ENCODE measurements around the gene KRT33A. TPM values are rescaled to one million over a fixed set of nuclear protein-coding genes. Genes with fewer than 3 reads are reported as not detected.
"Not testable (repeated sequence)": the region's sequence is repeated elsewhere in the genome, so short reads cannot be mapped to it uniquely, and the experiment has no call there.

The KRT33A gene
- polyA plus RNA-seq, 12 donors: not detected

DNA sequence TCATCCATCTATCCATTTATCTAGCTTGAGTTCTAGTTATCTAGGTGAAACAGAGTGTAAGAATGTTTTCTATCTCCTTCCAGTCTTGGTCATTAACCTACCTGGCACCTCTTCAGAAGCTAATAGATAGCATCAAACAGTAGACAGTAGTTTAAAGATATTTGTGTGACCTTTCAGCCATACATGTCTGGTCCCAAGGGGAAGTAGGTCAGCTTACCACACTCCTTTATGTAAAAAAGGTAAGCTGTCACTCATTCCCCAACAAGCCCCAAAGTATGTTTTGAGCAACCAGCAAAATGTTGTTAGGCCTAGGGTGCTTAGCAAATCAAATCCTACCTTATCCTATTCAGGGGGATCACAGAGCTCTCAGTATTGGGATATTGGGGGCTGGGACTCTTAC is 15.4 kb upstream of the KRT33A start:
- no peak for DNase-seq

DNA sequence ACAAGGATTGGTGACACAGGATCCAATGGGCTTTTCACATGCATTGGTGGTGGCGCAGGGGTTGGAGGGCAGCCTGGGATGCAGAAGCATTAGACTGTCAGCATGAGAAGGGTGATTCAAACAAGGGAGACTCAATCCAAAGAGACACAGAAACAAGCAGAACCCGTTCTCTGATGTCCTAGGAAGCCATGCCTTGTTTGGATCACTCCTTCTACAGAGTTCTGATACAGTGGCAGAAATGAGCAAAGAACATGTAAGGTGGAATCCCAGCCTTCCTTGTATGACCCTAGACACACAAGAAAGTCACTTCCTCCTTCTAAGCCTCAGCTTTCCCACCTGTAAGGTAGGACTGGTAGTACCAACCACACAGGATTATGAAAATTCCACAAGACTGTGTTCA is 13.3 kb upstream of the KRT33A start:
- no peak for DNase-seq

DNA sequence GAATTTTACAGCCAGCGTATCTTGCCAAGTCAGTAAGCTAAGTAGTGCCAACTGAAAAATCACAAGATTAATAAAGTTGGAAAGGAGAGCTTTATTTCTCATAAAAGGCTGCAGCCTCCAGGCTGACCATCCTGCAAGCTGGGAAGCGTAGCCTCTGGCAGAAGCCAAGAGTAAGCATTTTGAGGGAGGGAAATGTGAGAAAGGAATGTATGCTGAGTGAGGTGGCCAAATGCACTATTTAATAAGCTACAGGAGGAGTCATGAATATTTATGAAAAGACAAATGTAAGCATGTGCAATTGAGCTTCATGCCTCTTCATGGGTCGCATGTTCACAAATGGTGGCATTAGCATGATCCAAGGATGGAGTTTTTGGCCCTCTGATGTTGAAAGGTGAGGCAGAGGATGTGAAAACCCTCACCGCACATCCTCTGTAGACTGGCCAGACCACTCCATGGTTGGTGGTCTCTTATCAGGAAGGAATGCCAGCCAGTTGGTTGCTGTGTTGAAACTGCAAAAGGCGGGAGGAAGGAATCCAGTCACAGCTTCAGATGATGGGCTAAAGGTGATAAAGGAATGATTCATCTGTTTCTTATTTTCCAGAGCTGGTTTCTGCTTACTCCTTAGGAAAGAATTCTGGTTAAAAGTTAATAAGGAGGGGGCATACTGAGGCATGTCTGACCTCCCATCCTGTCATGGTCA is 9.8 kb upstream of the KRT33A start:
- no peak for DNase-seq

DNA sequence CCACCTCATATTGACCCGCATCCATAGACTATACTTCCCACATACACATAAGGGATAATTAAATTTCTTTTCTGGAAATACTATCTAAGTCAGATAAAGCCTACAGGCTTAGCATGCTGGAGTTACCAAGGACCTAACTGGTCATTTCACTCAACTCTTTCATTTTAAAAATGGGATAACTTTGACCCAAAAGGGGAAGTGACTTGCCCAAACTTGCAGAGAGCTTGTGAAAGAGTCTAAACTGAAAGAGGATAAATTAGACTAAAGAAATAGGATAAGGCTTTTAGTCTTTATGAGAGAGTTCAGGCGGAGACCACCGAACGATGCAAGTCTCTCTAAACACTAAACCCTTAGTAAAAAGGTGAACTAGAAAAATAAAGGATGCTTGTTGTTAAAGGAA is 3.9 kb upstream of the KRT33A start:
- no peak for DNase-seq

DNA sequence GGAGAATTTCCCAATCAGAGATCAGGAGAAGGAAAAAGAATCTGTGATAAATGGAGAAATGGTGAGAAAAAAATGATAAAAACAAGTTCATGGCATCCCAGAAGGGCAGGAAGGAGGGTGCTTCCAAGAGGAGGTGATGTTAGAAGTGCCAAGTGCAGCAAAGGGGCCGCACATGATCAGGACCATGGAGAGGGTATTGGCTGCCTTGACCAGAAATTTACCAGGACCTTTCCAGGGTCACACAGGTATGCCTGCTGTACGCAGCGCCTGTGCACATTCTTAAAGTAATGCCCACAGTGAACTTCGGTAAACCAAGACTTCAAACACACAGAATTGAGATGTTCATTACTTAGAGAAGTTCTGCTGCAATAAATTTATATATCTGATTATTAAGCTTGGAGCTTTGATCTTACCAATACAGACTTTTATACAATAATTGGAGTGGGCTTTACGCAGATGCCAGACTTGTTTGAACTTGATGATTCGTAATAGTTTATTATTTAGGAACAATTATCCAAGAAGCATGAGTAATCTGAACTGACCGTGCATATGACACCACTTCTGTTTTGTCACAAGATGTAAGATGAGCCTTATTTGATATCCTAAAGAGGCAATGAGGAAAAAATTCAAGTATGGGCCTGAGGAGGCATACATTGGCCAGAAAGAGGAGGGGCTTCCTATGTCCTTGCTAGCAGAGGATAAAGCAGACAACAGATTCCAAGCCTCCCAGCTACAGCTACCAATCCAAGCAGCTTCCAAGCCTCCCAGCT is 2.2 kb upstream of the KRT33A start:
- no peak for DNase-seq

DNA sequence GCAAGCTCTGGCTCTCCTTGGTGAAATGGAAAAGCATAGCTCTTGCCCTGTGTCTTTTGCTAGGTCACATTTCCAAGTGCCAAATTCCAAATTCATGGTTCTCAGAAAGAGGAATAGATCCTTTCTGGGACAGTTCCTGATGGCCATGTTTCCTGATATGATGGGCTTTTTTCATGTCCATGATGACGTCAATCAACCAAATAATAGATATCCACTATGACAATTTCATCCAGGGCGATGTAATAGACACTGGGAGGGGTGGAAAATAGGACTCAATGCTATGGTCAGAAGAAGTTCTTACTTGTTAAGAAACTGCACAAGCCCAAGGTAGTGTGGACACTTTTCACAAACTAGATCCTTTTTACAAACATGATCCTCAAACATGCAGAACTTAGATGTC is 549 bp upstream of the KRT33A start:
- no peak for DNase-seq

DNA sequence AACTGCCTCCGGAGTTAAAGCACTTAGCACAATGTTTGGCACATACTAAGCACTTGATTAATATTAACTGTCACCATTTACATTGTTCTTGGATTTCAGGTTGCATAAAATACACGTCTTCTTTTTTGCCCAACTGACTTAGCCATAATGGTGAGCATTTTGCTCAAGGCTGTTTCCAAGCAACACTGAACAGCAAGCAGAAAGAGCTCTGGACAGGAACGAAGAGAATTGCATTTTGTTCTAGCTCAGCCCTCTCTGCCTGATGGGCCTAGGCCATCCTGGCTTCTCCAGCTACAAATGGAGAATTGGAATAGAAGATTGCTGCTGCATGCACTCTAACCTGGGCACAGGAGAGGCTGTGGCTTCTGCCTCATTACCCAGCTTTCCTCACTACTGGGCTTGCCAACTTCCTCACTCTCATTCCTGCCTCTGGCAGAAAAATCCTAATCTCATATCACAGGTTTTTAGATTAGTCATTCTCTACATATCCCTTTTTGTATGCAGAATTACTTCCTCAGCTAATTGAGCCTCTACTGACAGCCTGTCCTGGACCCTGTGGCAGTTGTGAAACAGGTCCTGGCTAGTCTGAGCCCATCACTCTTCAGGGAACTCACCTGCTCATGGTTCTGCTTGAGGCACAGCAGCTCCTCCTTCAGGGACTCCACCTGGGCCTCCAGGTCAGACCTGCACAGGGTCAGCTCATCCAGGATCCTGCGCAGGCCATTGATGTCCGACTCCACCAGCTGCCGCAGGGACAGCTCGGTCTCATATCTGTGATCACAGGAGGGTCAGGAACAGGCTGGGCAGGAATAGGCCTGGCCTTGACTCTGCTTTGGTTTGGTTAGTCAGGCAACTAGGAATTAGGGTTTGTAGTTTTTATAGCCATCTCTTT is 2.5 kb downstream of the KRT33A start:
- no peak for DNase-seq

DNA sequence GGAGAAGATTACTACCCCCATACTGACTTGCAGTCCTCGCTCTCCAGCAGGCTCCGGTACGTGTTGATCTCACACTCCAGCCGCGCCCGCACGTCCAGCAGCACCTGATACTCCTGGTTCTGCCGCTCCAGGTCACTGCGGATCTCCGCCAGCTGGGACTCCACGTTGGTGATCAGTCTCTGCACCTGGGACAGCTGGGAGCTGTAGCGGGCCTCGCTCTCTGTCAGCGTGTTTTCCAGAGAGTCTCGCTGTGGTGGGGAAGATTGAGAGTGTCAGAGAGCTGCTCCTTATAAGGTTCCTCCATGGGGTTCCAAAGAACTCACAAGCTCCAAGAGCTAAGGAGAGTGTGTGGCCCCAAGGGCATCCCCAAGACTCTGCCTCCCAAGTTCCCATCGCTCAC is 4.2 kb downstream of the KRT33A start:
- not testable (repeated sequence) for DNase-seq

DNA sequence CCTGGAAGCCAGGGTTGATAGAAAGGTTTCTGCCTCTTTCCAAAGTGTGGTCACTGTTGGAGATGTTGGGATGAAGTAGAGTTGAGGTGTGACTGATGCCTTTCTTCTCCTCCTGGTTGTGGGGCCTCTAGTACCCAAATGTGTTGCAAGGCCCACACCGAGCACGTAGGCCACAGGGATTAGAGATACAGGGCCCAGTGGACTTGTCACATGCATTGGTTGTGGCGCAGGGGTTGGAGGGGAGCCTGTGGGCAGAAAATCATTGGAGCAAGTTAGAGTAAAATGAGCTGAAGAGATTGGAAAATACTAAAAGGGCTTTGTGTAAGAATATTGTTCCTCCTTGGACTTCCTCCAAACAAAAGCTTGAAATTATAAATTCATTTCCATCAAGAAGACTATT is 4.6 kb downstream of the KRT33A start:
- DNase-seq: no peak

DNA sequence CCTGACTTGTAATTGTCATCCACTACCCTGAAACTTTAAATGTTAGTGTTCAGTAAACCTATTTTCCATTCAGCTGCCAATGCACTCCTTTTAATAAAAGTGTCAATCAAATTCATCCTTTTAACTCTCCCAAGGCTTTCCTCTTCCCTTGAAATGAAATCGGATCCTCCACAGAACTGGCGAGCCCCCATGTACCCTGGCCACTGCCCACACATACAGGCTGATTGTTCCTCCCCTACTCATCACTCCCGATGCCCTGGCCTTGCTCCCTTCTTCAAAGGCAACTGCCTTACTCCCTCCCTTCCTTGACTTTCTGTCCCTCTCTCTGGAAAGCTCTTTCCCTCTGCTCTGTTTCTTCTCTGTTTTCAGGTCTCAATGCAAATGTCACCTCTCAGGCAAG is 7.6 kb downstream of the KRT33A start:
- DNase-seq: no peak

DNA sequence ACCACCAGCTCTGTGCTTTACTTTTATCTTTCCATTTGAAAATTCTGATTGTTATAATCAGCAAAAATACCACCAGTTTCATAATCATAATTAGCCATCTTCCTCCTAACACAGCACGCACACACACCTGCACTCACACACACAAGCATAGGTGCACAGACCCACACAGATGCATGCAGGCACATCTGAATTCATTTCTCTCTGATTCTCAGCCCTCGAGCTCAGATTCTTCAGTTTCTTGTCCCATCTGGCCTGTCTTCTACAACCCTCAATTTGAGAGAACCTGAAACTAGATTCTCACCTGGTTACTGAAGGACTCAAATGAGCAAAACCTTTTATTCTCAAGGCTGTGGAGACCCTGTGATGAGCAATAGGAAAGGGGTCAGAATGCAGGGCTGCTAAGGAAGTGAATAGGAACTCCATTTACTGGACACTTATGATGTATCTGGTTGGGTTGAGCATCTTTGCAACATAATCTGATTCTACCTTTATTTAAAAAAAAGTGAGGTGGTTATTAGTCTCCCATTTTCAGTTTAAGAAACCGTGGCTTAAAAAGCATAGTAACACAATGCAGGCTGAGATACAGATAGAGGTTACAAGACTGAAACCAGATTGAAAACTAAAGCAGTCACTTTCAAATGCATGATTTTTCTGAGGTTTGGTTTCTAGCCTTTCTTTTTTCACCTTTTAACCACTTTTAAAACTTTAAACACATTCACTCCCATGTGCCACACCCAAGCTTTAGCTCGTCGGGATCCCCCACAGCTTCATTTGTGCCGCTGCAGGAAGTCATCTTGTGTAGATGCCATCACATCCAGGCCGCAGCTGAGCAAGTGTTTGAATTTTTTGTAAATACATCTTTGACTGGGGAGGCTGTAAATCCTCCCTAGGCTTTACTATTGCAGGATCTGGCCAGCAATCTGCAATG is 9.4 kb downstream of the KRT33A start:
- no peak for DNase-seq

DNA sequence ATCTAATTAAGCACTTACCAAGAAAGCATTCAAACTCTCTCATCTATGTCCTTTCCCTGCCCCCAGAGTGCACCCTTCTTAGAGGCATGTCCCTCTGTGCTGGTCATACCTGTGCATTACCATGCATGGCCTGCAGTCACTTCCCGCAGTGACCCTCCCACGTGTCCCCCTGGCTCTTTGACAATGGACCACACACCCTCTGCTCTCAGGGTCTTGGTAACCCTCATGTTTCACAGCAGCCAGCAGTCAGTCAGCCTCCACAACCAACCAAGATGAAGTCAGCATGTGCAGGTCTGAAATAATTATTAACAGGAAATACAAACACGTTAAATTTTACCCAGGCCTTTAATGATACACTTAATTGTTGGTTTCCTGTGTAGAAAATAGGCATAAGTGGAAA is 10.1 kb downstream of the KRT33A start:
- DNase-seq: no peak

DNA sequence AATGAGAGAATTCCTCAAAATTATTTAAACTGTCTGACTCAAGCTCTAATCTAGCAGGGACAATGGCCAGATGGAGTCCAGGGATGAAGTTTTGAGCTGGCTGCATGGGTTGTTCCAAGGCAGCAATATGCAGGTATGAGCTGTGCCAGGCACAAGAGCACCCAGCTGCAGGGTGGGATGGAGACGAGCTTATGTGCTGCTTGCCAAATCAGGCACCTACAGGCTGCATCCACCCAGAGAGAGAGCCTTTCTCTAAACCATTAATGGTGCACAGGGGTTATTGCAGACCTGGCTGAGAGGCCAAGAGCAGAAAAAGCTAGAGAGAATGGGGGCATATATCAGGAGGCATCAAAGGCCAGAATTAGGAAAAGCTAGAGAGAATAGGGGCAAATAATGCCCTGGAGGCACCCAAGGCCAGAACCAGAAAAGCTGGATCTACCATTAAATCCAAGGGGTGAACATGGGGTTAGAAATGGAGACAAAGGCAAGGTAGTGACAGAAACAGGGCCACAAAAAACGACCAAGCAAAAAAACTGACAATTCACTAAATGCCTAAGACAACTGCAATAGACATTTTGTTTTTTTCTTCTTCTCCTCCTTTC is 11.0 kb downstream of the KRT33A start:
- no peak for DNase-seq

DNA sequence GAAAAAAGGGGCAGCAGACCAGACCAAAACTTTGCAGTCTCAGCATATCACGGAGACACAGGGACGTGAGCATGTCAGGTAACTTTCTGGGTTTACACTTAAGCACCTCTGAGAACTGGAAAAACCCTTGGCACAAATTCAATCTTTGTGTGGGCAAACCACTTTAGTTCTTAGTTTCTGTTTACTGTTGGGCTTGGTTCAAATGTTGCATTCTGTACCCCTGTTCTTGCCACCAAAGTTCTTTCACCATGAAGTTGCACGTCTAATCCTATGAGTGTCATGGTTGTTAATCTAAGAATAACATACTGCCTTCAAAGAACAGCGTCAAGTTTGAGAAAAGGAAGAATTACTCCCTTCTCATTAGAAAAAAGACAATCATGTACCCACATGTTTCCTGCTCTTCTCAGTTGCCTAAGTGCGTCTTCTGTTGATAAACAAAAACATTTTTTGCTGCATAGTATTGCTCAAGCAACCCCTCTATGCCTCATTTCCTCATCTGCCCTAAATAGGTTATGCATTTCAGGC is 11.6 kb downstream of the KRT33A start:
- DNase-seq: no peak

DNA sequence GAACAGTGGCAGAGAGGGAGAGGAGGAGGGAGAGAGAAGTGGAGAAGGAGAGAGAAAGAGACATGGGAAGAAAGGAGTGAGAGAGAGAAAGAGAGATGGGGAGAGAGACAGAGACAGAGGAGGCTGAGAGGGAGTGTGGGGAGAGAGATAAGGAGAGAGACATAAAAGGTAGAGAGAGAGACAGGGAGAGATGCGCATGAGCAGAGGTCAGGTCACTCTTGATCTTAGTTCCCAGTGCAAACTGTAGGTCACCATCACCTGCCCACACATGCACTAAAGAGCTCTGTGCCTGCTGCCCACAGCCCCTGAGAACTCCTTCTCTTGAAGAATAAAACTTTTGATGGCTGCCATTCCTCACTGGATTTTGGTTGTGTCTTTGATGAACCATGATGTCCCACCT is 14.9 kb downstream of the KRT33A start:
- DNase-seq: no peak

DNA sequence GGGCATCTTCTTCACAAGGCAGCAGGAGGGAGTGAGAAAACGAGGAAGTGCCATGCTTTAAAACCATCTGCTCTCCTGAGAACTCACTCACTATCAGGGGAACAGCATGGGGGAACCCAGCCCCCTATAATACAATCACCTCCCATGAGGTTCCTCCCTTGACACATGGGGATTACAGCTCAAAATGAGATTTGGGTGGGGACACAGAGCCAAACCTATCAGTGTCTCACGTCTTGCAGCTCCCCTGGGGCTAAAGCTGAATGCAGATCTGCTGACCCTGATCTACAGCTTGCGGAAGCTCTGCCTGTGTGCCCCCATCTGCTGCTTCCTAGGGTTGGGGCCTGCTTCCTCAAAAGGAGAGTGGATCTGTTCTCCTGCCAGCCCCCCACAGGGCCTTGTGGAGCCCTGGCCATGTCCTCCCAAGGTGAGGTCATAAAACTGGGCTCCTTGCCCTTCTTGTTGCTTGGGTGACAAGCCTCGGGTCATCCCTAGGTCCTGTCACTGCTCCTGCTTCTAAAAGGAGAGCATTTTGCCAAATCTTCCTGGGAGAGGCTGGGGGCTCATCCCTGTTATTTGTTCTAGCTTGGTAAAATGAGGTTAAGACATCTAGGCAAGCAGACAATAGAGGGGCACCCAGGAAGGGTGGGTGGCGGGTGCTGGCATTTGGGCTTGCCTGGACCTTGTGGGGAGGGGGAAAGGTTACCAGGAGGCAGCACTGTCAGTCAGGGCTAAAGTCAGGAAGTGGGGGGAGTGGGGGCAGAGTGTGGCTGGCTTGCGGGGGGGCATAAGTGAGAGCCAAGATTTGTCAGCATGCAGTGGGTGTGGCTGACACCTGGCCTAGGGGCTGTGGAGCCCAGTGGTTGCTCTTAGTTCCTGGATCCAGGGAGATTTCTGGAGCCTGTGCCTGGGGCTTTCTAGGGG is 16.0 kb downstream of the KRT33A start:
- DNase-seq: no peak

DNA sequence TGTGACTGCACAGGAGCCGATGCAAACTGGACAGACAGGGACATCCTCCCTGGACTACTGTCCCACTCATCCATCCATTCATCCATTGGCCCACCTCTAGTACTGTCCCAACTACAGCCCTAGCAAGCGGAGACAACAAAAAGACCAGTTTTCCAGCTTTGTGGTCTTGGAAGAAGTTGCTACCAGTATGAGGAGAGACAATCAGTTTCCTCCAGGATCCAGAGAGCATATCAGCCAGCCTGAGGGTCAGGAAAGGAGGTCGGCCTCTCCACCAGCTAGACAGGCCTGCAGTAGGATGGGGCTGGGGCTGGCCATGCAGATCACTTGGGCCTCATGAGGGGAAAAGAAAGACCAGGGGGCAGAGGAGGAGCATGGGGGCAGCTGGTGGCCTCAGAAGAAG is 16.8 kb downstream of the KRT33A start:
- DNase-seq: no peak

DNA sequence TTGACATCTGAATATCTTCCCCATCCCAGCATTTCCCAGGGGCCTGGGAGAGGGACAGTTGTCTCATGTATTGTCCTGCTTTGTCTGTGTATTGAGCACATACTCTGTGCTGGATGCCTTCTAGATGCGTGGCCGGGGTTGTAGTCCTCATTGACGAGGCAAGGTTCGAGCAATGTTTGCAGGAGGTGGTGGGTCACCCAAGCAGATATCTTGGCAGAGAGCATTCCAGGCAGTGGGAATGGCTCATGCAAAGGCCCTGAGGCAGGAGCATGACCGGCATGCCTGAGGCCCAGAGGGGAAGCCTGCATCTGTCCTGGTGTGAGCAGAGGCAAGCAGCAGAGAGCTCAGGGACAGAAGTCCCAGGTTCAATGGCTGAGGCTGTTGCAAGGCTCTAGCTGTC is 17.5 kb downstream of the KRT33A start:
- no peak for DNase-seq

DNA sequence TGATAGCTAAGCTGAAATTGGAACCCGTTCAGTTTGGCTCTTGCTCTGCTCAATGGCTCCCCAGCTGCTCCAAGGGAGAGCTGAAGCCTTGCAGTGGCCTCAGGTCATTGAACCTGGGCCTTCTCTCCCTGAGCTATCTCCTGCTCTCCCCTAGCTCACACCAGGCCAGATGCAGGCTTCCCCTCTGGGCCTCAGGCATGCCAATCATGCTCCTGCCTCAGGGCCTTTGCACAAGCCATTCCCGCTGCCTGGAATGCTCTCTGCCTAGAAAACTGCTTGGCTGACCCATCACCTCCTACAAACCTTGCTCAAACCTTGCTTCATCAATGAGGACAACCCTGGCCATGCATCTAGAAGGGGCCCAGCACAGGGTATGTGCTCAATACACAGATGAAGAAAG is 18.4 kb downstream of the KRT33A start:
- DNase-seq: no peak

DNA sequence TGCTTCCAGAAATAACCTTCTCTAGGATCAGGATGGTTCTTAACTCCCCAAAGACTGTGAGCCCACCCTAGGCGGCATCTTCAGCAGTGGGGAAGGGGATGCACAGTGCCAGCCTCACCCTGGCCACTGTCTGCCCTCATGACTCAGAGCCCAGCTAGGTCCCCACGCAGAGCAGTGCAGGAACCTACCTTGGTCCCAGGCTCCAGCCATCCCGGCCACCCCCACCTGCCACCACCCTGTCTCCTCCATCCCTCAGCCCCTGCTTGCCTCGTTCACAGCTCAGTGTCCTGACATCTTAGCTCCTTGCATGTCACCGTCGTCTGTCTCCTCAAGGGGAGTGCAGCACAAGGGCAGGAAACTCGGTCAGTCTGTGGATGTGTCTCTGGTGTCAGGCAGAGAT is 19.0 kb downstream of the KRT33A start:
- no peak for DNase-seq
